ENCODE results near the gene VPS51. TPM values are rescaled to one million over a fixed set of nuclear protein-coding genes. Genes with fewer than 3 reads are reported as not detected.

The VPS51 gene
- total RNA-seq, 6 donors from 2014 or later = 102 to 531 (median 175) TPM

DNA sequence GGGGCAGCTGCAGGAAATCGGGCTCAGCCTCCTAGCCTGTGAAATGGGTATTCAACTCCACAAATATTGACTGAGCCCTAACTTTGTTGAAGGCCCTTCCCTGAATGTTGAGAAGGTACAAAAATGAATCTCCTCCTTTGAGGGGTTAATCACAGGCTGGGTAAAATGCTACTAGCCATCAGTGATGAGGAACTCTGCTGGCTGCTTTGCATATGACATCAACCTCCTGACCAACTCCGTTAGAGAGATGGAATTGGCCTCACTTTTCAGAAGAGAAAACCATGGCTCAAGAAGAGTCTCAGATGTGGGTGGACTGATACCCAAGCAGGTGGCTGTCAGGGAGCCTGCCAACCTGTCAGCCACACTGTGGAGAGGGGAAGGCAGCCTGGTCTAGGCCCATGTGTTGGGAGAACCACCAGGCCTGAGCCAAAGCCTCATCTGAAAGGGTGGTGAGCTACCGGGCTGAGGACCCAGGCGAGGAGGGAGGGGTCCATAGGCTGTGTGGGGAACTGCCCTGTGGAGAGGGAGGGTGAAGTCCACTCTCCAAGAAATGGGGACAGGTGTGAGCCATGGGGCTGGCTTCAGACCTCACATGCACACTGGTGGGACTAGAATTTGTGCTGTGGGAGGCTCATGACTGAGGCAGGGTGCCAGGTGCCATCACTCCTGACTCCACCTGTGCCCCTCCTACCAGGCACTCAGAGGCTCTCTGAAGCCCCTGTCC is 23.9 kb upstream of the VPS51 start:
- ATAC-seq (ENCODE audit: low FRiP score in 2 of 2) = no peak
- no peak for DNase-seq
- H3K4me3 ChIP-seq = no peak overlapping the region
- H3K36me3 ChIP-seq = no peaks in the 10 kb centered on the region
- no peaks in the 10 kb centered on the region for H3K4me1 ChIP-seq
- no peaks in the 10 kb centered on the region for H3K27me3 ChIP-seq
- no peak overlapping the region for H3K27ac ChIP-seq
- 67 to 83% methylated on average over 3 to 4 of the region's 4 CpGs for WGBS, 2 donors
- no peaks in the 10 kb centered on the region for H3K9me3 ChIP-seq
- TF ChIP-seq POLR2A (IDR thresholded peaks at IDR 0.05) = no peak
- no peak for TF ChIP-seq EP300 (IDR thresholded peaks at IDR 0.05)
- TF ChIP-seq, protein P1, sequence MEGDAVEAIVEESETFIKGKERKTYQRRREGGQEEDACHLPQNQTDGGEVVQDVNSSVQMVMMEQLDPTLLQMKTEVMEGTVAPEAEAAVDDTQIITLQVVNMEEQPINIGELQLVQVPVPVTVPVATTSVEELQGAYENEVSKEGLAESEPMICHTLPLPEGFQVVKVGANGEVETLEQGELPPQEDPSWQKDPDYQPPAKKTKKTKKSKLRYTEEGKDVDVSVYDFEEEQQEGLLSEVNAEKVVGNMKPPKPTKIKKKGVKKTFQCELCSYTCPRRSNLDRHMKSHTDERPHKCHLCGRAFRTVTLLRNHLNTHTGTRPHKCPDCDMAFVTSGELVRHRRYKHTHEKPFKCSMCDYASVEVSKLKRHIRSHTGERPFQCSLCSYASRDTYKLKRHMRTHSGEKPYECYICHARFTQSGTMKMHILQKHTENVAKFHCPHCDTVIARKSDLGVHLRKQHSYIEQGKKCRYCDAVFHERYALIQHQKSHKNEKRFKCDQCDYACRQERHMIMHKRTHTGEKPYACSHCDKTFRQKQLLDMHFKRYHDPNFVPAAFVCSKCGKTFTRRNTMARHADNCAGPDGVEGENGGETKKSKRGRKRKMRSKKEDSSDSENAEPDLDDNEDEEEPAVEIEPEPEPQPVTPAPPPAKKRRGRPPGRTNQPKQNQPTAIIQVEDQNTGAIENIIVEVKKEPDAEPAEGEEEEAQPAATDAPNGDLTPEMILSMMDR (IDR thresholded peaks at IDR 0.05) = no peak
- no peak for TF ChIP-seq POLR2AphosphoS5 (IDR thresholded peaks at IDR 0.05)

DNA sequence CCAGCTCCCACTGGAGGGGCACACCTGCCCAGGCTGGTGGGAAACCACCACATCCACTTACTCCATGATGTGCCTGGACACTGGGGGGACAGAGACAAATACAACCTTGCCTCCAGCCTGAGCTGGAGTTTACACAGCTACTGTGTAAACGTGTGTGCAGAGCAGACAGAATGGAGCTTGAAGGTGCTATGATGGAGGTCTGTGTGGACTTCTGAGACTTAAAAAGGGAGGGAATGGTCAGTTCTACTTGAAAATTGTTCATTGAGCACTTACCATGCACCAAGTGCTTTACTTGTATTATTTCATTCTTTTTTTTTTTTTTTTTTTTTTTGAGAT is 23.4 kb upstream of the VPS51 start:
- ATAC-seq (ENCODE audit: low FRiP score in 2 of 2) = no peak
- Histone ChIP-seq H3K4me3 (no peak overlapping the region), H3K9me3 (no peaks in the 10 kb centered on the region), H3K4me1 (no peaks in the 10 kb centered on the region), H3K27ac (no peak overlapping the region), H3K27me3 (no peaks in the 10 kb centered on the region), H3K36me3 (no peaks in the 10 kb centered on the region)
- 78 to 86% methylated on average over 1 of the region's 1 CpG for WGBS, 2 donors
- DNase-seq = no peak
- TF ChIP-seq EP300 (IDR thresholded peaks at IDR 0.05) = no peak
- no peak for TF ChIP-seq POLR2AphosphoS5 (IDR thresholded peaks at IDR 0.05)

DNA sequence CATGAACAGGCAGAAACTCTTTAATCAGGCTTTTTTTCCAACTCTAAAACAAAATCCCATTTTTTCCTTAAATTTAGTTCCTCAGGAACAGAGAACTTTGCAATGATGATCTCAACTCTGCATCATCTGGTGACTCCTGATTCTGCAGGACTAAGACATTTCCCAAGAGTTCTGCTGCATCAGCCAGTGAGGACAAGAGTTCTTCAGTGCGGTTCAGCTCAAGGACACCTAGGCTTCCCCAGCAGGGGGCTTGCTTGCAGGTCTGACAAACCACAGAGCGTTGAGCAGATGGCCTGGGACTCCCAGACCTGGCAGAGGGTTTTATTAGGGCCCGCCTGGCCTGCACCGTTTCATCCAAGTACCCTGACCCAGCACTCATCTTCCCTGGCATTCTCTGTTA is 18.6 kb upstream of the VPS51 start:
- Histone ChIP-seq H3K4me3 (no peak overlapping the region), H3K27me3 (no peaks in the 10 kb centered on the region), H3K27ac (no peak overlapping the region), H3K36me3 (no peaks in the 10 kb centered on the region), H3K9me3 (no peaks in the 10 kb centered on the region), H3K4me1 (no peaks in the 10 kb centered on the region)
- TF ChIP-seq, protein P1 (IDR thresholded peaks at IDR 0.05) = no peak
- no peak for TF ChIP-seq POLR2A (IDR thresholded peaks at IDR 0.05)
- no peak for TF ChIP-seq POLR2AphosphoS5 (IDR thresholded peaks at IDR 0.05)
- TF ChIP-seq EP300 (IDR thresholded peaks at IDR 0.05) = no peak
- DNase-seq = no peak
- no peak for ATAC-seq (ENCODE audit: low FRiP score in 2 of 2)
- WGBS, 2 donors = 71 to 80% methylated on average over 4 of the region's 4 CpGs

DNA sequence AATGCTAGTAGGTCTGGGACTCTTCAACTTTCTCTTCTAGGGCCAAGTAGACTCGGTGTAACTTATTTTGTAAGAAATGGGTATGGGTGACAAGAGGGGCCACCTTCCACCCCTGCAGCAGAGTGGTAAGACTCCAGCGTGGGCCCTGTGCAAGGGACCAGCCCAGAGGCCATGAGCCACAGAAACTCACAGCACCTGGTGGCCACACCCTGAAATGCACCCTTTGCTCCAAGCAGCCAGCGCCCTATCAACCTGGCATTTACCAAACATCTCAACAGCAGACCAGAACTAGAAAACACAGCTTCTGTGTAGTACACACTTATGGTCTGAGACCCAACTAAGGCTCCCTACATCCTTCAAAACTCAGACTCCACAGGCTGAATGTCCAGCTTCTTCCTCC is 17.9 kb upstream of the VPS51 start:
- WGBS, 2 donors = 63 to 83% methylated on average over 1 to 3 of the region's 3 CpGs
- H3K27ac ChIP-seq = no peak overlapping the region
- H3K4me1 ChIP-seq = peaks cover 0 to 2% (median under 1%) of the 10 kb centered on the region in 4 donors
- H3K9me3 ChIP-seq = no peaks in the 10 kb centered on the region
- H3K4me3 ChIP-seq = no peak overlapping the region
- no peak for TF ChIP-seq POLR2AphosphoS5 (IDR thresholded peaks at IDR 0.05)
- TF ChIP-seq POLR2A (IDR thresholded peaks at IDR 0.05) = no peak
- TF ChIP-seq, protein P1 (IDR thresholded peaks at IDR 0.05) = peak; percentile 59 to 80 (median 64)
- no peak for TF ChIP-seq EP300 (IDR thresholded peaks at IDR 0.05)
- H3K36me3 ChIP-seq = no peaks in the 10 kb centered on the region
- no peaks in the 10 kb centered on the region for H3K27me3 ChIP-seq
- peak; percentile 63 to 79 for ATAC-seq (ENCODE audit: low FRiP score in 2 of 2)
- peak in 1 of 2 donors; percentile 52 for DNase-seq

DNA sequence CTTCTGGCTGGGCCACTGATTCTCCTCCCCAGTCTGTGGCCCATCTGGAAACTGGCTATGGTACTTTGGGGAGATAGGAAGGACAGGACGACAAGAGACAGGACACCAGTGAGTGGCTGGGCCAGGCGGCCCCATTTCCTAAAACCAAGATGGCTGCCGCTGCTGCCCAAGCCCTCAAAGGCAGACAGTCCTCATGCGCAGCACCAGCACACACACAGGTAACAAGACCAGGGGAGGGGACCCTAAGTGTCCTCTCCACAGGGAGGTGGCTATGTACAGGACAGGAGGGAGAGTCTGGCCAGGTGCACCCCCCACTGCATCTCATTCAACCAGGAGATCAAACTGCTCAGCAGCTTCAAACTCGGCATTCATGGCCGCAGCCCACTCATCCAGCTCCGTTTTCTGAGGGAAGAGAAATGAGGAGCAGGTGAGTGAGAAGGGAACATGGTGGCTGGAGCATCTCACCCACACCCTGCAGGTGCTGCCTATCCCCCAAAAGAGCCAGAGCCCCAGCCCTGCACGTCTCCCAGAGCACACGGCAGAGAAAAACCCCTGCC is 17.1 kb upstream of the VPS51 start:
- no peaks in the 10 kb centered on the region for H3K27me3 ChIP-seq
- H3K4me3 ChIP-seq = no peak overlapping the region
- DNase-seq = no peak
- ATAC-seq (ENCODE audit: low FRiP score in 2 of 2) = no peak
- no peaks in the 10 kb centered on the region for H3K9me3 ChIP-seq
- H3K4me1 ChIP-seq = peaks cover 4 to 9% (median 7%) of the 10 kb centered on the region in 4 donors
- WGBS, 2 donors = 95% methylated on average over 9 of the region's 9 CpGs
- no peak for TF ChIP-seq EP300 (IDR thresholded peaks at IDR 0.05)
- no peak for TF ChIP-seq POLR2A (IDR thresholded peaks at IDR 0.05)
- no peak for TF ChIP-seq POLR2AphosphoS5 (IDR thresholded peaks at IDR 0.05)
- TF ChIP-seq, protein P1 (IDR thresholded peaks at IDR 0.05) = no peak
- no peak overlapping the region for H3K27ac ChIP-seq
- H3K36me3 ChIP-seq = no peaks in the 10 kb centered on the region
